Liver (tissue), 9 donors: ENCODE data around the gene TSHZ3. TPM values are rescaled to one million over a fixed set of nuclear protein-coding genes. Genes with fewer than 3 reads are reported as not detected.

Source experiments
- DNase-seq: peaks from one replicate; pipeline ENCODE4 v3.0.0-alpha.2; 2017; ENCODE audit warnings: low spot score
- H3K27ac ChIP-seq, 2 donors: one replicate each; pipeline ENCODE4 v1.7.0; 2013; ENCODE audit warnings: inconsistent platforms in 2 of 2, low read length in 2 of 2, control low read depth in 1 of 2, low read depth in 1 of 2, mild to moderate bottlenecking in 1 of 2
- H3K27me3 ChIP-seq, 4 donors: one replicate each; pipeline versions ENCODE4 v1.6.1 to v1.7.0; 2013; ENCODE audit warnings: low read length in 3 of 4, inconsistent platforms in 1 of 4, mild to moderate bottlenecking in 1 of 4, moderate library complexity in 1 of 4; ENCODE audit not compliant: control insufficient read depth in 4 of 4, insufficient read depth in 4 of 4
- H3K36me3 ChIP-seq, 4 donors: one replicate each; pipeline versions ENCODE4 v1.6.1 to v1.7.0; 2013; ENCODE audit warnings: low read length in 3 of 4, mild to moderate bottlenecking in 3 of 4, low read depth in 1 of 4, moderate library complexity in 1 of 4; ENCODE audit not compliant: control insufficient read depth in 4 of 4, insufficient read depth in 3 of 4
- H3K4me1 ChIP-seq, 4 donors: one replicate each; pipeline versions ENCODE4 v1.6.1 to v1.7.0; 2013; ENCODE audit warnings: low read length in 3 of 4, mild to moderate bottlenecking in 3 of 4, moderate library complexity in 1 of 4; ENCODE audit not compliant: control insufficient read depth in 4 of 4, insufficient read depth in 4 of 4
- H3K4me3 ChIP-seq, 3 donors: one replicate each; pipeline versions ENCODE4 v1.6.1 to v1.7.0; 2013; ENCODE audit warnings: low read length in 3 of 3, control low read depth in 1 of 3, low read depth in 1 of 3, mild to moderate bottlenecking in 1 of 3
- H3K9ac ChIP-seq, 2 donors: one replicate each; pipeline ENCODE4 v1.7.0; 2013; ENCODE audit warnings: low read length in 2 of 2, mild to moderate bottlenecking in 2 of 2, moderate library complexity in 2 of 2, control low read depth in 1 of 2, low read depth in 1 of 2
- H3K9me3 ChIP-seq, 4 donors: one replicate each; pipeline versions ENCODE4 v1.6.1 to v1.7.0; 2013; ENCODE audit warnings: low read length in 3 of 4; ENCODE audit not compliant: control insufficient read depth in 4 of 4
- EGR1 ChIP-seq, 2 donors: IDR thresholded peaks; 2 replicates each; pipeline ENCODE4 v1.6.1; 2016 to 2018; ENCODE audit warnings: antibody characterized with exemption in 2 of 2, low read depth in 2 of 2
- FOXA1 ChIP-seq: IDR thresholded peaks from 2 replicates; pipeline ENCODE4 v1.6.1; 2016; ENCODE audit warnings: antibody characterized with exemption
- FOXA2 ChIP-seq: IDR thresholded peaks from 2 replicates; pipeline ENCODE4 v1.6.1; 2016; ENCODE audit warnings: antibody characterized with exemption
- GABPA ChIP-seq, 2 donors: IDR thresholded peaks in 1 of 2; conservative IDR thresholded peaks in 1 of 2; 2 replicates each; pipeline ENCODE4 v1.6.1; 2016; ENCODE audit warnings: antibody characterized with exemption in 2 of 2, mild to moderate bottlenecking in 1 of 2, moderate library complexity in 1 of 2
- HNF4A ChIP-seq, 2 donors: conservative IDR thresholded peaks; 2 replicates each; pipeline ENCODE4 v1.6.1; 2016; ENCODE audit warnings: antibody characterized with exemption in 2 of 2, mild to moderate bottlenecking in 2 of 2
- HNF4G ChIP-seq: IDR thresholded peaks from 2 replicates; pipeline ENCODE4 v1.6.1; 2016; ENCODE audit warnings: antibody characterized with exemption
- JUND ChIP-seq, 2 donors: IDR thresholded peaks; 2 replicates each; pipeline ENCODE4 v1.6.1; 2016; ENCODE audit warnings: antibody characterized with exemption in 2 of 2
- NR2F2 ChIP-seq: IDR thresholded peaks from 2 replicates; pipeline ENCODE4 v1.6.1; 2016; ENCODE audit warnings: antibody characterized with exemption
- RAD21 ChIP-seq, 2 donors: IDR thresholded peaks; 2 replicates each; pipeline ENCODE4 v1.6.1; 2016; ENCODE audit warnings: antibody characterized with exemption in 2 of 2, mild to moderate bottlenecking in 2 of 2
- SP1 ChIP-seq: IDR thresholded peaks from 2 replicates; pipeline ENCODE4 v1.6.1; 2018; ENCODE audit warnings: antibody characterized with exemption, mild to moderate bottlenecking
- TAF1 ChIP-seq: conservative IDR thresholded peaks from 2 replicates; pipeline ENCODE4 v1.6.1; 2016; ENCODE audit warnings: antibody characterized with exemption, mild to moderate bottlenecking
- YY1 ChIP-seq: IDR thresholded peaks from 2 replicates; pipeline ENCODE4 v1.6.1; 2016; ENCODE audit warnings: antibody characterized with exemption, mild to moderate bottlenecking
- WGBS: extraction: QIAGEN DNeasy Blood & Tissue Kit; methylation state at CpG from one replicate; pipeline ENCODE4 v1.1.7; 2013; 5-methylcytosine and 5-hydroxymethylcytosine counted together
- polyA plus RNA-seq, 2 donors: library from polyadenylated mRNA; stranded (reverse) in 1 of 2; unstranded in 1 of 2; fragments of 200-250 nt in 1 of 2; fragments of >200 nt in 1 of 2; fragmentation: Nextera tagmentation in 1 of 2; extraction: Ambion mirVana in 1 of 2; gene quantifications; one replicate each; pipeline versions ENCODE4 v1.2.1 to v1.2.3, GENCODE V29; 2013 to 2015
- total RNA-seq, 2 donors: library from RNA; depleted of rRNA; stranded (reverse); fragments of >200 nt; gene quantifications; one replicate each; pipeline ENCODE4 v1.2.3, GENCODE V29; 2014
- TF ChIP-seq, protein P1 (sequence below): IDR thresholded peaks from 2 replicates; pipeline ENCODE4 v1.6.1; 2016; ENCODE audit warnings: antibody characterized with exemption
- TF ChIP-seq, protein P2 (sequence below): IDR thresholded peaks from 2 replicates; pipeline ENCODE4 v1.6.1; 2016; ENCODE audit warnings: antibody characterized with exemption, mild to moderate bottlenecking
- TF ChIP-seq, protein P3 (sequence below): IDR thresholded peaks from 2 replicates; pipeline ENCODE4 v1.6.1; 2016; ENCODE audit warnings: antibody characterized with exemption
- TF ChIP-seq, protein P4 (sequence below): IDR thresholded peaks from 2 replicates; pipeline ENCODE4 v1.6.1; 2016; ENCODE audit warnings: antibody characterized with exemption
- donor health status: healthy.
- donor health status: healthy.
- donor health status: healthy.
- donor health status: healthy.
- donor health status: healthy.

TSHZ3 gene
- total and polyA plus RNA-seq, 4 donors, result 0.42 to 3.3 (median 0.68) TPM

DNA sequence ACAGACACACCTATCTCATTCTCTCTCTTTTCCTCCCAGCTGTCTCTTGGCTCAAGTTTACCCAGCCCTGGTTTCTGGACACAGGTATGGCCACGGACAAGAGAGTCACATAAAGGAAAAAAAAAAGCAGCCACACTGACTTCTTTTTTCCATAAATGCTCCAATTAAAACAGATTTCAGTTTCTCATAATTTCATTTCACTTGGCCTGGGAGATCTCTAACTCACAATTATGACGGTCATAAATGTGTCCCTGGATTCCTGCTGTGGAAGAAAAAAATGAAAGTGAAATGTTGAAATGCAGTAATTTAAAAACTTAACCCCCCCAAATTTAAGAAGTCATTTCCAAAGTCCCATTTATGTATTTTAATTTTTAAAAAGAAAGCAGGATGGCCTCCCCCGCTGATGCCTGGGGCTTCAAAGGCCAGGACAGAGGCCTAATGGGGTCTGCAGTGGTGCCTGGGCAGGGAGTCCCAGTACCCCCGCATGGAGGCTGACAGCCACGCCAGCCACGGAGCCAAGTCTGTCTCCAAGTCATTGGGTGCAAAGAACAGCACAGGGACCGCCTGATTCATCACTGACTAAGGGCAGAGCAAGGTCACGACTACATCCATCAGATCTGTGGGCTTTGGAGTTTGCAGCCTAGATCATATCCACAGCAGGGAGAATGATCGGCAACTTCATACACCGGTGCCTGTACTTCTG, 79.7 kb downstream of the TSHZ3 start:
- 85% methylated on average over 10 of the region's 10 CpGs for WGBS
- Histone ChIP-seq H3K27me3 (no peaks in the 10 kb centered on the region), H3K9ac (no peak overlapping the region), H3K36me3 (no peaks in the 10 kb centered on the region), H3K4me1 (no peaks in the 10 kb centered on the region), H3K27ac (no peak overlapping the region), H3K9me3 (no peaks in the 10 kb centered on the region), H3K4me3 (no peak overlapping the region)
- DNase-seq, result no peak
- TF ChIP-seq, protein P1, sequence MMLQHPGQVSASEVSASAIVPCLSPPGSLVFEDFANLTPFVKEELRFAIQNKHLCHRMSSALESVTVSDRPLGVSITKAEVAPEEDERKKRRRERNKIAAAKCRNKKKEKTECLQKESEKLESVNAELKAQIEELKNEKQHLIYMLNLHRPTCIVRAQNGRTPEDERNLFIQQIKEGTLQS, result no peak
- TF ChIP-seq, protein P2, sequence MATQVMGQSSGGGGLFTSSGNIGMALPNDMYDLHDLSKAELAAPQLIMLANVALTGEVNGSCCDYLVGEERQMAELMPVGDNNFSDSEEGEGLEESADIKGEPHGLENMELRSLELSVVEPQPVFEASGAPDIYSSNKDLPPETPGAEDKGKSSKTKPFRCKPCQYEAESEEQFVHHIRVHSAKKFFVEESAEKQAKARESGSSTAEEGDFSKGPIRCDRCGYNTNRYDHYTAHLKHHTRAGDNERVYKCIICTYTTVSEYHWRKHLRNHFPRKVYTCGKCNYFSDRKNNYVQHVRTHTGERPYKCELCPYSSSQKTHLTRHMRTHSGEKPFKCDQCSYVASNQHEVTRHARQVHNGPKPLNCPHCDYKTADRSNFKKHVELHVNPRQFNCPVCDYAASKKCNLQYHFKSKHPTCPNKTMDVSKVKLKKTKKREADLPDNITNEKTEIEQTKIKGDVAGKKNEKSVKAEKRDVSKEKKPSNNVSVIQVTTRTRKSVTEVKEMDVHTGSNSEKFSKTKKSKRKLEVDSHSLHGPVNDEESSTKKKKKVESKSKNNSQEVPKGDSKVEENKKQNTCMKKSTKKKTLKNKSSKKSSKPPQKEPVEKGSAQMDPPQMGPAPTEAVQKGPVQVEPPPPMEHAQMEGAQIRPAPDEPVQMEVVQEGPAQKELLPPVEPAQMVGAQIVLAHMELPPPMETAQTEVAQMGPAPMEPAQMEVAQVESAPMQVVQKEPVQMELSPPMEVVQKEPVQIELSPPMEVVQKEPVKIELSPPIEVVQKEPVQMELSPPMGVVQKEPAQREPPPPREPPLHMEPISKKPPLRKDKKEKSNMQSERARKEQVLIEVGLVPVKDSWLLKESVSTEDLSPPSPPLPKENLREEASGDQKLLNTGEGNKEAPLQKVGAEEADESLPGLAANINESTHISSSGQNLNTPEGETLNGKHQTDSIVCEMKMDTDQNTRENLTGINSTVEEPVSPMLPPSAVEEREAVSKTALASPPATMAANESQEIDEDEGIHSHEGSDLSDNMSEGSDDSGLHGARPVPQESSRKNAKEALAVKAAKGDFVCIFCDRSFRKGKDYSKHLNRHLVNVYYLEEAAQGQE, result no peak
- TF ChIP-seq EGR1 (IDR thresholded peaks at IDR 0.05; ENCODE audit: low read depth in 2 of 2) (no peak), TAF1 (no peak), JUND (IDR thresholded peaks at IDR 0.05) (no peak), HNF4A (conservative IDR thresholded peaks at IDR 0.05) (no peak), HNF4G (no peak), RAD21 (IDR thresholded peaks at IDR 0.05) (no peak), SP1 (no peak), FOXA2 (no peak), NR2F2 (no peak), YY1 (no peak), GABPA (IDR thresholded peaks at IDR 0.05 in 1 of 2, conservative IDR thresholded peaks at IDR 0.05 in 1 of 2) (no peak)
- TF ChIP-seq, protein P3, sequence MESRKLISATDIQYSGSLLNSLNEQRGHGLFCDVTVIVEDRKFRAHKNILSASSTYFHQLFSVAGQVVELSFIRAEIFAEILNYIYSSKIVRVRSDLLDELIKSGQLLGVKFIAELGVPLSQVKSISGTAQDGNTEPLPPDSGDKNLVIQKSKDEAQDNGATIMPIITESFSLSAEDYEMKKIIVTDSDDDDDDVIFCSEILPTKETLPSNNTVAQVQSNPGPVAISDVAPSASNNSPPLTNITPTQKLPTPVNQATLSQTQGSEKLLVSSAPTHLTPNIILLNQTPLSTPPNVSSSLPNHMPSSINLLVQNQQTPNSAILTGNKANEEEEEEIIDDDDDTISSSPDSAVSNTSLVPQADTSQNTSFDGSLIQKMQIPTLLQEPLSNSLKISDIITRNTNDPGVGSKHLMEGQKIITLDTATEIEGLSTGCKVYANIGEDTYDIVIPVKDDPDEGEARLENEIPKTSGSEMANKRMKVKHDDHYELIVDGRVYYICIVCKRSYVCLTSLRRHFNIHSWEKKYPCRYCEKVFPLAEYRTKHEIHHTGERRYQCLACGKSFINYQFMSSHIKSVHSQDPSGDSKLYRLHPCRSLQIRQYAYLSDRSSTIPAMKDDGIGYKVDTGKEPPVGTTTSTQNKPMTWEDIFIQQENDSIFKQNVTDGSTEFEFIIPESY, result no peak
- TF ChIP-seq, protein P4, sequence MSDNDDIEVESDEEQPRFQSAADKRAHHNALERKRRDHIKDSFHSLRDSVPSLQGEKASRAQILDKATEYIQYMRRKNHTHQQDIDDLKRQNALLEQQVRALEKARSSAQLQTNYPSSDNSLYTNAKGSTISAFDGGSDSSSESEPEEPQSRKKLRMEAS, result no peak

DNA sequence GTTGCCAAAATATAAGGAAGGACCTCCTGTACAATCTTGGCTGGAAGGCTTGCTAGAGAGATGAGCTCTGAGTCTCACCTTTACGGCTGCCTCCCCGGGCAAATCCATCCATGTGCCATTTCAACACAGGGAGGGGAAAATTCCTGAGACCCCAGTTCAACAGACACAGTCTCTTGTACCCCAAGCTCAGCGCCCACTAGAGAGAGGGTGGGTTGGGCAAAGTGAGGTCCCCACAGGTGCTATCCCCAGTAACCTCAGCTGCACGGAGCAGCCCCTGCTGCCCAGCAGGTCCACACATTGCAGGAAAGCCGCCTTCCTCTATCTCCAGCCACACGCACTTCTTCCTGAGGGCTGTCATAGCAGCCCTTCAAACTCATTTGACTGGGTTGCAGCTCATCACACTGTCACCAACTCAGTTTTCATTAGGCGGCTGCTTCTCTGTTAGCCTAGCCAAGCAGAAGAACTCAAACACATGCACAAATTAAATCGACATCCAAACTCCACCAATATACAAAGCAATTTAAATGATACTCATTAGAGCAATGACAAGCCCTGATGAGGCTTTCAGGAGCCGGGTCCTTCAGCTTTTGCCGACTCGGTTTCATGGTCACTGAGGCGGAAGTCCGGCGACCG, 80.4 kb downstream of the TSHZ3 start:
- H3K27ac ChIP-seq, result no peak overlapping the region
- H3K4me3 ChIP-seq, result no peak overlapping the region
- no peak for DNase-seq
- TF ChIP-seq HNF4G, result no peak
- TF ChIP-seq, protein P3, result no peak
- no peak for TF ChIP-seq HNF4A (conservative IDR thresholded peaks at IDR 0.05)
- no peak for TF ChIP-seq FOXA1
- TF ChIP-seq EGR1 (IDR thresholded peaks at IDR 0.05; ENCODE audit: low read depth in 2 of 2), result no peak
- no peak for TF ChIP-seq YY1
- no peaks in the 10 kb centered on the region for H3K4me1 ChIP-seq
- no peaks in the 10 kb centered on the region for H3K36me3 ChIP-seq
- WGBS, result 88% methylated on average over 15 of the region's 15 CpGs
- H3K9me3 ChIP-seq, result no peaks in the 10 kb centered on the region
- no peak overlapping the region for H3K9ac ChIP-seq
- peaks cover 0 to 2% (median 0%) of the 10 kb centered on the region in 4 donors for H3K27me3 ChIP-seq
